ENCODE measurements around the gene SERGEF.

DNA sequence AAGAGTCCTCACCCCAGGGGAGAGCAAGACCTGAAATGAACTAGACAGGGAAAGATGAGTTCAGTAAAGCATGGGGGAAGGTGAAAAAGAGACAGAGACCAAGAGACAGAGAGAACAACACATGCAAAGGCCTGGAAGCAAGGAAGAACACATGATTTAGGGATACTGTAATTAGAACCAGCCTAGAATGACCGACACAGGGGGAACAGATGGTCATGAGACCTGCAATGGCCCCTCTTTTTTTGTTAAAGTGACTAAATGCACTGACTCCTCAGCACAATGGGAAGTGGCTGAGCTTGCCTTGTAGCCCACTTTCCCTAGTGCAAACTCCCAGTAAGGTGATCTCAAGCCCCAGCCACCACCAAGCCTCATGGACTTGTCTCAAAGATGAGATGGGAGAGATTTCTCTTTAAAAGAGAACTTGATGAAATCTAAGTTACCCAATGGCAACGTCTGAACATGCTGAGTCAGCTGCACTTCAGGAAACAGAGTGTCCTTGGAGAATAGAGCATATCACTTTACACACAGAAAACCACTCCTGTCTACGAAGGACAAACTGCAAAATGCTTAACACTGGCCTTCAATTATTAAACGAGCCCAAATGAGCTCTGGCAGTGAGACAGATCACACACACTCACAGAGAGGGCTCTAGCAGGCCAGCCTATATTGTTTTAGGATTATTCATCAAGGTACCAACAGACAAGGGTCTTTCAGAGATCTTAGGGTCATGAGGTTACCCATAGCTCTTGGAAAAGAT is 91.0 kb downstream of the SERGEF start:
- TF ChIP-seq, protein P1, sequence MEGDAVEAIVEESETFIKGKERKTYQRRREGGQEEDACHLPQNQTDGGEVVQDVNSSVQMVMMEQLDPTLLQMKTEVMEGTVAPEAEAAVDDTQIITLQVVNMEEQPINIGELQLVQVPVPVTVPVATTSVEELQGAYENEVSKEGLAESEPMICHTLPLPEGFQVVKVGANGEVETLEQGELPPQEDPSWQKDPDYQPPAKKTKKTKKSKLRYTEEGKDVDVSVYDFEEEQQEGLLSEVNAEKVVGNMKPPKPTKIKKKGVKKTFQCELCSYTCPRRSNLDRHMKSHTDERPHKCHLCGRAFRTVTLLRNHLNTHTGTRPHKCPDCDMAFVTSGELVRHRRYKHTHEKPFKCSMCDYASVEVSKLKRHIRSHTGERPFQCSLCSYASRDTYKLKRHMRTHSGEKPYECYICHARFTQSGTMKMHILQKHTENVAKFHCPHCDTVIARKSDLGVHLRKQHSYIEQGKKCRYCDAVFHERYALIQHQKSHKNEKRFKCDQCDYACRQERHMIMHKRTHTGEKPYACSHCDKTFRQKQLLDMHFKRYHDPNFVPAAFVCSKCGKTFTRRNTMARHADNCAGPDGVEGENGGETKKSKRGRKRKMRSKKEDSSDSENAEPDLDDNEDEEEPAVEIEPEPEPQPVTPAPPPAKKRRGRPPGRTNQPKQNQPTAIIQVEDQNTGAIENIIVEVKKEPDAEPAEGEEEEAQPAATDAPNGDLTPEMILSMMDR (conservative IDR thresholded peaks at IDR 0.05): no peak
- no peak for TF ChIP-seq ZFX (IDR thresholded peaks at IDR 0.05)
